Keratinocyte (primary cell): ENCODE measurements around the gene ATP7B. TPM values are rescaled to one million over a fixed set of nuclear protein-coding genes. Genes with fewer than 3 reads are reported as not detected.

Experiments
- DNase-seq: peaks from one replicate; pipeline ENCODE4 v3.0.0-alpha.2; 2011; ENCODE audit warnings: low read depth, missing footprints, low spot score
- FAIRE-seq: peaks from 2 replicates; lab custom pipeline; 2011; peaks lifted over from hg19 to GRCh38; lab: Jason Lieb, UNC
- H2AFZ ChIP-seq: 2 replicates; pipeline ENCODE4 v1.6.0; 2012; ENCODE audit warnings: low read length, control low read depth, inconsistent platforms; ENCODE audit not compliant: control insufficient read depth
- H3K27ac ChIP-seq: 2 replicates; pipeline ENCODE4 v1.5.1; 2011; ENCODE audit warnings: low read length; ENCODE audit not compliant: control insufficient read depth, insufficient read depth
- H3K27me3 ChIP-seq: 3 replicates; pipeline ENCODE4 v1.6.0; 2011; ENCODE audit warnings: low read length; ENCODE audit not compliant: control insufficient read depth, insufficient read depth; ENCODE audit errors: extremely low read depth
- H3K36me3 ChIP-seq, 2 experiments: 2 replicates in 1 of 2; 3 replicates in 1 of 2; pipeline ENCODE4 v1.5.1; 2011; ENCODE audit warnings: low read length in 2 of 2, mild to moderate bottlenecking in 1 of 2; ENCODE audit not compliant: control insufficient read depth in 2 of 2, insufficient read depth in 2 of 2; ENCODE audit errors: extremely low read depth in 1 of 2
- H3K4me1 ChIP-seq: 3 replicates; pipeline ENCODE4 v1.5.1; 2011; ENCODE audit warnings: low read length; ENCODE audit not compliant: control insufficient read depth, insufficient read depth; ENCODE audit errors: extremely low read depth
- H3K4me2 ChIP-seq: 3 replicates; pipeline ENCODE4 v1.6.0; 2011; ENCODE audit warnings: low read depth, low read length; ENCODE audit not compliant: control insufficient read depth, insufficient read depth; ENCODE audit errors: extremely low read depth
- H3K4me3 ChIP-seq, 3 experiments: fragments of 200-600 bp in 1 of 3; sonication (generic) in 1 of 3; 2 replicates in 2 of 3; 3 replicates in 1 of 3; pipeline ENCODE4 v1.5.1; 2011 to 2016; ENCODE audit warnings: low read length in 3 of 3, mild to moderate bottlenecking in 3 of 3, control low read depth in 2 of 3, inconsistent platforms in 1 of 3, low read depth in 1 of 3, mixed read lengths in 1 of 3, mixed run types in 1 of 3, moderate library complexity in 1 of 3; ENCODE audit not compliant: control insufficient read depth in 2 of 3, insufficient read depth in 2 of 3; ENCODE audit errors: extremely low read depth in 1 of 3
- H3K79me2 ChIP-seq: 2 replicates; pipeline ENCODE4 v1.6.0; 2012; ENCODE audit warnings: low read length; ENCODE audit not compliant: control insufficient read depth, insufficient read depth
- H3K9ac ChIP-seq: 3 replicates; pipeline ENCODE4 v1.6.0; 2011; ENCODE audit warnings: low read length; ENCODE audit not compliant: control insufficient read depth, insufficient read depth; ENCODE audit errors: extremely low read depth
- H3K9me1 ChIP-seq: 3 replicates; pipeline ENCODE4 v1.6.0; 2011; ENCODE audit warnings: low read length; ENCODE audit not compliant: control insufficient read depth, insufficient read depth; ENCODE audit errors: extremely low read depth
- H3K9me3 ChIP-seq: 2 replicates; pipeline ENCODE4 v1.5.1; 2012; ENCODE audit warnings: low read depth, low read length; ENCODE audit not compliant: control insufficient read depth
- H4K20me1 ChIP-seq: 3 replicates; pipeline ENCODE4 v1.6.0; 2011; ENCODE audit warnings: low read length; ENCODE audit not compliant: control insufficient read depth, insufficient read depth; ENCODE audit errors: extremely low read depth
- EZH2 ChIP-seq: IDR thresholded peaks from one replicate; pipeline ENCODE4 v1.6.1; 2012; ENCODE audit warnings: inconsistent platforms, mild to moderate bottlenecking, low read length, moderate library complexity
- dilution Hi-C: fragments of 300-500 bp; cut with MboI; formaldehyde crosslinking; loops from one replicate; pipeline ENCODE4 v1.7.0; 2020; ENCODE audit warnings: low sequenced_read_pairs; ENCODE audit not compliant: extremely low pct_ligation_motif_present
- polyA plus RNA-seq, 5 experiments: library from polyadenylated mRNA; depleted of rRNA in 3 of 5; stranded (reverse) in 3 of 5; stranded (forward) in 1 of 5; unstranded in 1 of 5; fragments of >200 nt; gene quantifications; 1 replicate in 1 of 5; 2 replicates in 3 of 5; 3 replicates in 1 of 5; pipeline versions ENCODE4 v1.2.1 to v1.2.3, GENCODE V29; 2011 to 2012; ENCODE audit warnings: missing spikeins in 2 of 5, low read depth in 1 of 5, low replicate concordance in 1 of 5
- TF ChIP-seq, protein P1 (sequence below), 3 experiments: IDR thresholded peaks in 1 of 3; conservative IDR thresholded peaks in 1 of 3; optimal IDR thresholded peaks in 1 of 3; 2 replicates in 2 of 3; 3 replicates in 1 of 3; pipeline versions ENCODE3 to v1.5.1; 2011; ENCODE audit warnings: low read length in 3 of 3, mild to moderate bottlenecking in 3 of 3, moderate library complexity in 2 of 3, control low read depth in 1 of 3, inconsistent platforms in 1 of 3; ENCODE audit not compliant: insufficient read depth in 2 of 3; ENCODE audit errors: extremely low read depth in 1 of 3

ATP7B gene
- polyA plus RNA-seq, 1 donor (not counting 4 experiments of a cell fraction or from before 2014, with no cell fraction given): 5.2 TPM

DNA sequence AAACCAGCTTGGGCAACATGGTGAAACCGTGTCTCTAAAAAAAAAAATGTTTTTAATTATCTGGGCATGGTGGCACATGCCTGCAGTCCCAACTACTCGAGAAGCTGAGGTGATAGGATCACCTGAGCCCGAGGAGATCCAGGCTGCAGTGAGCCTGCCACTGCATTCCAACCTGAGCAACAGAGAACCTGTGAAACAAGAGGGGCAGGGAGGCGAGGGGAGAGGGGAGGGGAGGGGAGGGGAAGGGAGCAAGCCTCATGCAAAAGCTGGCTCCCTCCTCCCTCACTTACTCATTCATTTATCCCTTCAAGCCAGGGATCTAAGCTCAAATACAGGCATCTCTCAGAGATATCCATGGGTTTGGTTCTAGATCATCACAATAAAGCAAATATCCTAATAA is 8.9 kb downstream of the ATP7B start:
- Histone ChIP-seq H4K20me1 (no peaks in the 10 kb centered on the region), H3K27me3 (peaks cover 12% of the 10 kb centered on the region), H3K9ac (no peak overlapping the region), H3K9me3 (no peaks in the 10 kb centered on the region), H3K4me1 (peaks cover 14% of the 10 kb centered on the region), H3K4me3 (no peak overlapping the region), H3K27ac (no peak overlapping the region), H3K9me1 (no peaks in the 10 kb centered on the region), H3K79me2 (no peaks in the 10 kb centered on the region), H2AFZ (no peak overlapping the region), H3K36me3 (no peaks in the 10 kb centered on the region), H3K4me2 (no peak overlapping the region)
- dilution Hi-C loops: no loop called here
- TF ChIP-seq, protein P1, sequence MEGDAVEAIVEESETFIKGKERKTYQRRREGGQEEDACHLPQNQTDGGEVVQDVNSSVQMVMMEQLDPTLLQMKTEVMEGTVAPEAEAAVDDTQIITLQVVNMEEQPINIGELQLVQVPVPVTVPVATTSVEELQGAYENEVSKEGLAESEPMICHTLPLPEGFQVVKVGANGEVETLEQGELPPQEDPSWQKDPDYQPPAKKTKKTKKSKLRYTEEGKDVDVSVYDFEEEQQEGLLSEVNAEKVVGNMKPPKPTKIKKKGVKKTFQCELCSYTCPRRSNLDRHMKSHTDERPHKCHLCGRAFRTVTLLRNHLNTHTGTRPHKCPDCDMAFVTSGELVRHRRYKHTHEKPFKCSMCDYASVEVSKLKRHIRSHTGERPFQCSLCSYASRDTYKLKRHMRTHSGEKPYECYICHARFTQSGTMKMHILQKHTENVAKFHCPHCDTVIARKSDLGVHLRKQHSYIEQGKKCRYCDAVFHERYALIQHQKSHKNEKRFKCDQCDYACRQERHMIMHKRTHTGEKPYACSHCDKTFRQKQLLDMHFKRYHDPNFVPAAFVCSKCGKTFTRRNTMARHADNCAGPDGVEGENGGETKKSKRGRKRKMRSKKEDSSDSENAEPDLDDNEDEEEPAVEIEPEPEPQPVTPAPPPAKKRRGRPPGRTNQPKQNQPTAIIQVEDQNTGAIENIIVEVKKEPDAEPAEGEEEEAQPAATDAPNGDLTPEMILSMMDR (optimal IDR thresholded peaks at IDR 0.05 in 1 of 3, IDR thresholded peaks at IDR 0.05 in 1 of 3, conservative IDR thresholded peaks at IDR 0.05 in 1 of 3; ENCODE audit: extremely low read depth in 1 of 3, insufficient read depth in 2 of 3, low read length in 3 of 3): no peak
- no peak for TF ChIP-seq EZH2
- DNase-seq: no peak
- no peak for FAIRE-seq

DNA sequence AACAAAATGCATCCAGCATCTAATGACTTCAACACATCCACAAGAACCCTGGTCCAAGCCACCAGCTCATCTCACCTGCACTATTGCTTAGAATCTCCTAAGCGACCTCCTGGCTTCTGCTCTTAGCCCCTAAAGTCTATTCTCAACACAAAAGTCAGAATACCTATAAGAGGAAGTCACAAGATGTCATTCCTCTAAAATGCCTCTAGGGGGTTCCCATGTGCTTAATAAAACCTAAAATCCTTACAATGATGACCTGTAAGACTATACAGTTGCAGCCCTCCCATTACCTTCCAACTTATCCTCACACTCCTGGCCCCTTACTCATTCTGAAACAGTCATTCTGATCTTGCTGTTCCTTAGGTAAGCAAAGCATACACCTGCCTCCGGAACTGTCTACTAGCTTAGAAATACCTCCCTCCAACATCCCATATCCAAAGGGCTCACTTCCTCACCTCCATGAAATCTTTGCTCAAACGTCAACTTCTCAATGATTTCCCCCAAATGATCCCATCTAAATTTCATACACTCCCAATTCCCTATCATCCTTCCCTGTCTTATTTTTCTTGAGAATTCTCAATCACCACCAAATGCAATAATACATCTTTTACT is 10.0 kb downstream of the ATP7B start:
- dilution Hi-C loops: no loop called here
- Histone ChIP-seq H4K20me1 (no peaks in the 10 kb centered on the region), H3K79me2 (no peaks in the 10 kb centered on the region), H3K9ac (no peak overlapping the region), H3K9me3 (no peaks in the 10 kb centered on the region), H3K36me3 (no peaks in the 10 kb centered on the region), H2AFZ (no peak overlapping the region), H3K4me1 (peaks cover 13% of the 10 kb centered on the region), H3K4me2 (no peak overlapping the region), H3K4me3 (no peak overlapping the region), H3K9me1 (no peaks in the 10 kb centered on the region), H3K27ac (no peak overlapping the region), H3K27me3 (peaks cover 12% of the 10 kb centered on the region)
- peak; percentile 69 for FAIRE-seq
- TF ChIP-seq, protein P1 (optimal IDR thresholded peaks at IDR 0.05 in 1 of 3, IDR thresholded peaks at IDR 0.05 in 1 of 3, conservative IDR thresholded peaks at IDR 0.05 in 1 of 3; ENCODE audit: extremely low read depth in 1 of 3, insufficient read depth in 2 of 3, low read length in 3 of 3): peak; percentile 5 to 64 (median 55)
- no peak for TF ChIP-seq EZH2
- peak; percentile 28 for DNase-seq
